ENCODE results near the gene PPP2R3B.

Gene PPP2R3B

GRCh38 chrX:285076-285677, 101.5 kb downstream of the PPP2R3B start:
- no peak for DNase-seq (ENCODE audit: low read depth)
- H3K4me3 ChIP-seq (ENCODE audit: low read depth, low read length): no peak overlapping the region
- TF ChIP-seq, protein P1, sequence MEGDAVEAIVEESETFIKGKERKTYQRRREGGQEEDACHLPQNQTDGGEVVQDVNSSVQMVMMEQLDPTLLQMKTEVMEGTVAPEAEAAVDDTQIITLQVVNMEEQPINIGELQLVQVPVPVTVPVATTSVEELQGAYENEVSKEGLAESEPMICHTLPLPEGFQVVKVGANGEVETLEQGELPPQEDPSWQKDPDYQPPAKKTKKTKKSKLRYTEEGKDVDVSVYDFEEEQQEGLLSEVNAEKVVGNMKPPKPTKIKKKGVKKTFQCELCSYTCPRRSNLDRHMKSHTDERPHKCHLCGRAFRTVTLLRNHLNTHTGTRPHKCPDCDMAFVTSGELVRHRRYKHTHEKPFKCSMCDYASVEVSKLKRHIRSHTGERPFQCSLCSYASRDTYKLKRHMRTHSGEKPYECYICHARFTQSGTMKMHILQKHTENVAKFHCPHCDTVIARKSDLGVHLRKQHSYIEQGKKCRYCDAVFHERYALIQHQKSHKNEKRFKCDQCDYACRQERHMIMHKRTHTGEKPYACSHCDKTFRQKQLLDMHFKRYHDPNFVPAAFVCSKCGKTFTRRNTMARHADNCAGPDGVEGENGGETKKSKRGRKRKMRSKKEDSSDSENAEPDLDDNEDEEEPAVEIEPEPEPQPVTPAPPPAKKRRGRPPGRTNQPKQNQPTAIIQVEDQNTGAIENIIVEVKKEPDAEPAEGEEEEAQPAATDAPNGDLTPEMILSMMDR (IDR thresholded peaks at IDR 0.05; ENCODE audit: low read depth, low read length, missing control alignments): no peak

Measured in GM12864 (cell line).